GM21367 (cell line): ENCODE results near the gene UNKL.
"Not testable (repeated sequence)": the region's sequence is repeated elsewhere in the genome, so short reads cannot be mapped to it uniquely, and the experiment has no call there.

ENCODE experiments used
- ATAC-seq: cut with Tn5 transposase; IDR thresholded peaks from one replicate; pipeline ENCODE4 v1.9.1; 2021; ENCODE audit not compliant: unreplicated experiment

UNKL gene

GRCh38 chr16:1446296-1447080 is 32.0 kb upstream of the UNKL start:
- ATAC-seq: no peak

- no peak for ATAC-seq
Observed at GRCh38 chr16:1445518-1446203, 31.2 kb upstream of the UNKL start.

GRCh38 chr16:1444730-1445517 is 30.4 kb upstream of the UNKL start:
- no peak for ATAC-seq

GRCh38 chr16:1443980-1444729 is 29.7 kb upstream of the UNKL start, which contains the start of gene CCDC154:
TSS of gene CCDC154 (minus strand) at chr16:1444556. CDS start at chr16:1444322, 234 bp downstream.
- ATAC-seq: no peak

- ATAC-seq: no peak
Observed at GRCh38 chr16:1443403-1443973, 29.0 kb upstream of the UNKL start.

- ATAC-seq: no peak
Observed at GRCh38 chr16:1442697-1443096, 28.2 kb upstream of the UNKL start.

GRCh38 chr16:1441391-1441829 is 26.9 kb upstream of the UNKL start:
- no peak for ATAC-seq

- not testable (repeated sequence) for ATAC-seq
Observed at GRCh38 chr16:1439699-1440074, 25.2 kb upstream of the UNKL start.

- no peak for ATAC-seq
Observed at GRCh38 chr16:1439058-1439698, 24.7 kb upstream of the UNKL start.

- no peak for ATAC-seq
Observed at GRCh38 chr16:1438229-1439057, 23.9 kb upstream of the UNKL start.

- no peak for ATAC-seq
Observed at GRCh38 chr16:1437606-1438005, 23.1 kb upstream of the UNKL start.

- ATAC-seq: no peak
Observed at GRCh38 chr16:1436731-1437355, 22.3 kb upstream of the UNKL start.

- ATAC-seq: no peak
Observed at GRCh38 chr16:1435921-1436697, 21.6 kb upstream of the UNKL start.

- no peak for ATAC-seq
Observed at GRCh38 chr16:1434644-1435592, 20.4 kb upstream of the UNKL start.

- no peak for ATAC-seq
Observed at GRCh38 chr16:1433756-1434155, 19.3 kb upstream of the UNKL start.

GRCh38 chr16:1433263-1433560 is 18.7 kb upstream of the UNKL start:
- no peak for ATAC-seq
